ENCODE measurements around the gene PTPRO.

GRCh38 chr12:15525441-15525840, 203.1 kb downstream of the PTPRO start:
- no peak for TF ChIP-seq CTCF (IDR thresholded peaks at IDR 0.05 in 4 of 5, conservative IDR thresholded peaks at IDR 0.05 in 1 of 5)
- TF ChIP-seq POLR2A (IDR thresholded peaks at IDR 0.05): no peak

Data from gastrocnemius medialis (tissue), 4 donors.